ENCODE data around the gene ME2.
"Not testable (repeated sequence)": the region's sequence is repeated elsewhere in the genome, so short reads cannot be mapped to it uniquely, and the experiment has no call there.

ME2 gene

GRCh38 chr18:50956116-50956515 is 77.2 kb downstream of the ME2 start:
- no peaks in the 10 kb centered on the region for H3K9me3 ChIP-seq (ENCODE audit: insufficient read depth, low read depth, low read length)
- no peak overlapping the region for H3K27ac ChIP-seq (ENCODE audit: low read length)
- H3K4me1 ChIP-seq (ENCODE audit: insufficient read depth, low read length): peaks cover 7% of the 10 kb centered on the region; the same call in 1 of the 2 replicates
- no peak overlapping the region for H3K4me3 ChIP-seq (ENCODE audit: low read length)
- no peaks in the 10 kb centered on the region for H3K27me3 ChIP-seq (ENCODE audit: insufficient read depth, low read length)
- no peaks in the 10 kb centered on the region for H3K36me3 ChIP-seq (ENCODE audit: insufficient read depth, low read depth, low read length)
- no peak overlapping the region for H3K9ac ChIP-seq (ENCODE audit: low read depth, low read length)

- Histone ChIP-seq H3K27ac (ENCODE audit: low read length) (no peak overlapping the region), H3K9me3 (ENCODE audit: insufficient read depth, low read depth, low read length) (peaks cover 26% of the 10 kb centered on the region), H3K4me3 (ENCODE audit: low read length) (no peak overlapping the region), H3K36me3 (ENCODE audit: insufficient read depth, low read depth, low read length) (no peaks in the 10 kb centered on the region), H3K4me1 (ENCODE audit: insufficient read depth, low read length) (no peaks in the 10 kb centered on the region), H3K9ac (ENCODE audit: low read depth, low read length) (no peak overlapping the region), H3K27me3 (ENCODE audit: insufficient read depth, low read length) (no peaks in the 10 kb centered on the region)
Observed at GRCh38 chr18:50961974-50962373, 83.1 kb downstream of the ME2 start.

GRCh38 chr18:50967714-50968661 is 89.1 kb downstream of the ME2 start, which contains the start of gene ELAC1:
TSS of gene ELAC1 (plus strand) at chr18:50968040. CDS start at chr18:50974405, 6,365 bp downstream.
- Histone ChIP-seq H3K36me3 (ENCODE audit: insufficient read depth, low read depth, low read length) (no peaks in the 10 kb centered on the region), H3K4me1 (ENCODE audit: insufficient read depth, low read length) (peaks cover 19% of the 10 kb centered on the region; the same call in 1 of the 2 replicates), H3K9me3 (ENCODE audit: insufficient read depth, low read depth, low read length) (peaks cover 10% of the 10 kb centered on the region; the same call in 1 of the 2 replicates), H3K27ac (ENCODE audit: low read length) (peak within 1 kb of the TSS; percentile 46), H3K9ac (ENCODE audit: low read depth, low read length) (peak within 1 kb of the TSS; percentile 97), H3K27me3 (ENCODE audit: insufficient read depth, low read length) (no peaks in the 10 kb centered on the region), H3K4me3 (ENCODE audit: low read length) (peak within 1 kb of the TSS; percentile 92)

GRCh38 chr18:50969448-50969847 is 90.5 kb downstream of the ME2 start:
- H3K36me3 ChIP-seq (ENCODE audit: insufficient read depth, low read depth, low read length): peaks cover under 1% of the 10 kb centered on the region; the same call in 1 of the 2 replicates
- H3K27me3 ChIP-seq (ENCODE audit: insufficient read depth, low read length): no peaks in the 10 kb centered on the region
- peaks cover 19% of the 10 kb centered on the region; the same call in 1 of the 2 replicates for H3K4me1 ChIP-seq (ENCODE audit: insufficient read depth, low read length)
- no peaks in the 10 kb centered on the region for H3K9me3 ChIP-seq (ENCODE audit: insufficient read depth, low read depth, low read length)
- H3K4me3 ChIP-seq (ENCODE audit: low read length): peak overlapping the region; percentile 92; the same call in 1 of the 2 replicates
- H3K9ac ChIP-seq (ENCODE audit: low read depth, low read length): peak overlapping the region; percentile 97; the same call in 1 of the 2 replicates
- no peak overlapping the region for H3K27ac ChIP-seq (ENCODE audit: low read length)

- H3K9ac ChIP-seq (ENCODE audit: low read depth, low read length): no peak overlapping the region
- no peak overlapping the region for H3K27ac ChIP-seq (ENCODE audit: low read length)
- no peaks in the 10 kb centered on the region for H3K9me3 ChIP-seq (ENCODE audit: insufficient read depth, low read depth, low read length)
- H3K36me3 ChIP-seq (ENCODE audit: insufficient read depth, low read depth, low read length): peaks cover 3% of the 10 kb centered on the region; the same call in 1 of the 2 replicates
- H3K4me3 ChIP-seq (ENCODE audit: low read length): 0 out of 2 replicates have a peak overlapping the region, but pooled peaks have one; percentile 92
- peaks cover 19% of the 10 kb centered on the region; the same call in 1 of the 2 replicates for H3K4me1 ChIP-seq (ENCODE audit: insufficient read depth, low read length)
- H3K27me3 ChIP-seq (ENCODE audit: insufficient read depth, low read length): no peaks in the 10 kb centered on the region
Observed at GRCh38 chr18:50970006-50970405, 91.1 kb downstream of the ME2 start.

GRCh38 chr18:50972404-50972803 is 93.5 kb downstream of the ME2 start:
- H3K4me3 ChIP-seq (ENCODE audit: low read length); H3K27me3 ChIP-seq (ENCODE audit: insufficient read depth, low read length); H3K9ac ChIP-seq (ENCODE audit: low read depth, low read length); H3K27ac ChIP-seq (ENCODE audit: low read length): not testable (repeated sequence)
- peaks cover 23% of the 10 kb centered on the region for H3K36me3 ChIP-seq (ENCODE audit: insufficient read depth, low read depth, low read length)
- peaks cover 18% of the 10 kb centered on the region; the same call in 1 of the 2 replicates for H3K4me1 ChIP-seq (ENCODE audit: insufficient read depth, low read length)
- H3K9me3 ChIP-seq (ENCODE audit: insufficient read depth, low read depth, low read length): peaks cover 18% of the 10 kb centered on the region

- H3K4me1 ChIP-seq (ENCODE audit: insufficient read depth, low read length): peaks cover 16% of the 10 kb centered on the region; the same call in 1 of the 2 replicates
- peaks cover 29% of the 10 kb centered on the region for H3K36me3 ChIP-seq (ENCODE audit: insufficient read depth, low read depth, low read length)
- H3K9ac ChIP-seq (ENCODE audit: low read depth, low read length): no peak overlapping the region
- no peak overlapping the region for H3K4me3 ChIP-seq (ENCODE audit: low read length)
- peaks cover 20% of the 10 kb centered on the region for H3K9me3 ChIP-seq (ENCODE audit: insufficient read depth, low read depth, low read length)
- no peaks in the 10 kb centered on the region for H3K27me3 ChIP-seq (ENCODE audit: insufficient read depth, low read length)
- H3K27ac ChIP-seq (ENCODE audit: low read length): no peak overlapping the region
Observed at GRCh38 chr18:50973367-50974126, 94.6 kb downstream of the ME2 start.

- Histone ChIP-seq H3K27me3 (ENCODE audit: insufficient read depth, low read length) (no peaks in the 10 kb centered on the region), H3K9ac (ENCODE audit: low read depth, low read length) (no peak overlapping the region), H3K9me3 (ENCODE audit: insufficient read depth, low read depth, low read length) (peaks cover 20% of the 10 kb centered on the region), H3K4me1 (ENCODE audit: insufficient read depth, low read length) (no peaks in the 10 kb centered on the region), H3K36me3 (ENCODE audit: insufficient read depth, low read depth, low read length) (peaks cover 29% of the 10 kb centered on the region), H3K27ac (ENCODE audit: low read length) (no peak overlapping the region), H3K4me3 (ENCODE audit: low read length) (no peak overlapping the region)
Observed at GRCh38 chr18:50977037-50977760, 98.3 kb downstream of the ME2 start.

- H3K27ac ChIP-seq (ENCODE audit: low read length): no peak overlapping the region
- H3K4me3 ChIP-seq (ENCODE audit: low read length): no peak overlapping the region
- no peaks in the 10 kb centered on the region for H3K27me3 ChIP-seq (ENCODE audit: insufficient read depth, low read length)
- peaks cover 16% of the 10 kb centered on the region for H3K36me3 ChIP-seq (ENCODE audit: insufficient read depth, low read depth, low read length)
- no peak overlapping the region for H3K9ac ChIP-seq (ENCODE audit: low read depth, low read length)
- H3K9me3 ChIP-seq (ENCODE audit: insufficient read depth, low read depth, low read length): peaks cover 13% of the 10 kb centered on the region
- no peaks in the 10 kb centered on the region for H3K4me1 ChIP-seq (ENCODE audit: insufficient read depth, low read length)
Observed at GRCh38 chr18:50981381-50981780, 102.5 kb downstream of the ME2 start.

GRCh38 chr18:50982086-50982801 is 103.3 kb downstream of the ME2 start:
- no peak overlapping the region for H3K9ac ChIP-seq (ENCODE audit: low read depth, low read length)
- no peak overlapping the region for H3K4me3 ChIP-seq (ENCODE audit: low read length)
- H3K27me3 ChIP-seq (ENCODE audit: insufficient read depth, low read length): no peaks in the 10 kb centered on the region
- peaks cover 7% of the 10 kb centered on the region for H3K36me3 ChIP-seq (ENCODE audit: insufficient read depth, low read depth, low read length)
- no peaks in the 10 kb centered on the region for H3K4me1 ChIP-seq (ENCODE audit: insufficient read depth, low read length)
- peaks cover 4% of the 10 kb centered on the region; the same call in 1 of the 2 replicates for H3K9me3 ChIP-seq (ENCODE audit: insufficient read depth, low read depth, low read length)
- no peak overlapping the region for H3K27ac ChIP-seq (ENCODE audit: low read length)

Measured in iPS-20b (cell line).